Measurements from ENCODE around the gene PDPR. TPM values are rescaled to one million over a fixed set of nuclear protein-coding genes. Genes with fewer than 3 reads are reported as not detected.
A peak's percentile ranks its signal among the peaks of the same experiment; 100 is the strongest.
"Not testable (repeated sequence)": the region's sequence is repeated elsewhere in the genome, so short reads cannot be mapped to it uniquely, and the experiment has no call there.

Gene PDPR
- polyA plus RNA-seq, 4 donors, result 4.3 to 26.6 (median 6.8) TPM

DNA sequence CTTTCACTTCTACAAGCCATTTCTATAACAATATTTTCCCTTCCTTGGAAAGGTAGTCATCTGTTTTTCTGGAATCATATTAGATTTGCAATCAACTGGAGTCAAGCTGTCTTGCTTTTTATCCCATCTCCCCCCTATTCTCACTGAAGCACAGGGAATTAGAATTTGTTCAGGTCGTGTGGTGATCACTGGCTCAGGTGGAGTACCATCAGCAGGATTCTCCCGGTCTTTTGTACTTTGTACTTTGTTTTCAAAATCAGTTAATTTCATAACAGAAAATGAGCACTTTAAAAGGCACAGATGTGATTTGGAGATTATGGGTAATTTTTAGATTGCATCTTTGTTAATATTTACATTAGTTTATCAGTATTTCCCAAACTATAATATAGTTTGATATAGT lies 26.0 kb upstream of the PDPR start:
- H3K36me3 ChIP-seq (ENCODE audit: control insufficient read depth in 3 of 3, insufficient read depth in 2 of 3, low read depth in 1 of 3, low read length in 3 of 3); FAIRE-seq; H3K27me3 ChIP-seq (ENCODE audit: control insufficient read depth in 3 of 3, insufficient read depth in 3 of 3, low read length in 3 of 3); H3K4me1 ChIP-seq (ENCODE audit: control insufficient read depth in 3 of 3, insufficient read depth in 2 of 3, low read depth in 1 of 3, low read length in 2 of 3); H3K9me3 ChIP-seq (ENCODE audit: control insufficient read depth in 2 of 2, insufficient read depth in 1 of 2, low read depth in 1 of 2, low read length in 1 of 2); H3K4me3 ChIP-seq (ENCODE audit: low read depth in 1 of 3, low read length in 3 of 3); DNase-seq; H3K27ac ChIP-seq (ENCODE audit: low read depth in 1 of 3, low read length in 2 of 3): not testable (repeated sequence)
- WGBS, 3 donors, result 18 to 54% (median 28%) methylated on average over 1 to 2 of the region's 2 CpGs

DNA sequence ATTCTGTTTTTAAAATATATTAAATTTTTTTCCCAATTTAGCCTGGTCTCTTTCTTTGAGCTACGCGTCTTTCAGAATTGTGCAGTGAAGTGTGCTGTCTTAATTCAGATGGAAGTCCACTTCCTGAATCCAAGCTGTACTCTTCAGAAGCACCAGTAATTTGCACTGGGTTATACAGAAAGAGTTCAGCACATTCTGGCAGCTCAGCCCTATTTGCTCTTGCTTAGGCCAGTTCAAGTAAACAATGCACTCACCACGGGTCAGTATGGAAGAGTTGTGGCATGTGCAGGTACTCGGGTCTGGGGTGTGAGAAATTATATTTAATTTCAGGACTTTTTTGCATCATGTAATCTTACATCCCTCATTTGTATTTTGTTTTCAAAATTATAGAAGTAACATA lies 25.3 kb upstream of the PDPR start:
- H3K27ac ChIP-seq (ENCODE audit: low read depth in 1 of 3, low read length in 2 of 3); FAIRE-seq; H3K4me1 ChIP-seq (ENCODE audit: control insufficient read depth in 3 of 3, insufficient read depth in 2 of 3, low read depth in 1 of 3, low read length in 2 of 3); H3K27me3 ChIP-seq (ENCODE audit: control insufficient read depth in 3 of 3, insufficient read depth in 3 of 3, low read length in 3 of 3); DNase-seq; H3K9me3 ChIP-seq (ENCODE audit: control insufficient read depth in 2 of 2, insufficient read depth in 1 of 2, low read depth in 1 of 2, low read length in 1 of 2); H3K36me3 ChIP-seq (ENCODE audit: control insufficient read depth in 3 of 3, insufficient read depth in 2 of 3, low read depth in 1 of 3, low read length in 3 of 3); H3K4me3 ChIP-seq (ENCODE audit: low read depth in 1 of 3, low read length in 3 of 3): not testable (repeated sequence)
- no CpG with 5 or more reads among the region's 4 CpGs for WGBS, 3 donors

DNA sequence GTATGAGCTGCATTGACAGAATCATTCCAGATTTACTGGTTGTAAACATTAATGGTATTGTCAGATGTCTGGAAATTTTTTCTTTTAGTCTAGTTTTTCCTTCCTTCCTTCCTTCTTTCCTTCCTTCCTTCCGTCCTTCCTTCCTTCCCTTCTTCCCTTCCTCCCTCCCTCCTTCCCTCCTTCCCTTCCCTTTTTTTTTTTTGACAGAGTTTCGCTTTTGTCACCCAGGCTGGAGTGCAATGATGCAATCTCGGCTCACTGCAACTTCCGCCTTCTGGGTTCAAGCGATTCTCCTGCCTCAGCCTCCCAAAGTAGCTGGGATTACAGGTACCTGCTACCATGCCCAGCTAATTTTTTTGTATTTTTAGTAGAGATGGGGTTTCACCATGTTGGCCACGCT lies 24.8 kb upstream of the PDPR start:
- 69 to 76% (median 73%) methylated on average over 3 of the region's 6 CpGs for WGBS, 3 donors
- not testable (repeated sequence) for FAIRE-seq

DNA sequence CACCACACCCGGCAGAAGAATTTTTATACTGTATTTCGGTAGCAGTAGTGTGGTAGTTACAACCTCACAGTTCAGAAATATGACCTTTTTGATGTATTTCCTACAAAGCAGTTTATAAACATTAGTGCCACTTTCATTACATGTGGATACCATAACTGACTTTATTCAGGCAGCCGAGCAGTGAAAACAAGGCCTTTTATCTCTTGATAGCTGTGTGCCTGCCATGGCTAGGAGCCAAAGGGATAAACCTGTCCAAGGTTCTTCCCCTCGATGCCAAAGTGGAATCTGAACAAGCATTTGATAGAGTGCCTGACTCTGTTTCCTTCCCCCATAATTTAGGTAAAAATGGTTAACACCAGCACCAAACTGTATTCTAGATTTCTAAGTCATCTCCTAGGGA lies 23.0 kb upstream of the PDPR start:
- not testable (repeated sequence) for H3K36me3 ChIP-seq (ENCODE audit: control insufficient read depth in 3 of 3, insufficient read depth in 2 of 3, low read depth in 1 of 3, low read length in 3 of 3); H3K9me3 ChIP-seq (ENCODE audit: control insufficient read depth in 2 of 2, insufficient read depth in 1 of 2, low read depth in 1 of 2, low read length in 1 of 2); H3K4me1 ChIP-seq (ENCODE audit: control insufficient read depth in 3 of 3, insufficient read depth in 2 of 3, low read depth in 1 of 3, low read length in 2 of 3); H3K27ac ChIP-seq (ENCODE audit: low read depth in 1 of 3, low read length in 2 of 3); FAIRE-seq; H3K27me3 ChIP-seq (ENCODE audit: control insufficient read depth in 3 of 3, insufficient read depth in 3 of 3, low read length in 3 of 3); H3K4me3 ChIP-seq (ENCODE audit: low read depth in 1 of 3, low read length in 3 of 3)
- peak; percentile 43 to 92 for DNase-seq
- WGBS, 3 donors, result 6 to 68% (median 23%) methylated on average over 4 of the region's 4 CpGs

More for the DNA sequence above, 24.8 kb upstream of the PDPR start:
- not testable (repeated sequence) for H3K9me3 ChIP-seq (ENCODE audit: control insufficient read depth in 2 of 2, insufficient read depth in 1 of 2, low read depth in 1 of 2, low read length in 1 of 2); H3K4me3 ChIP-seq (ENCODE audit: low read depth in 1 of 3, low read length in 3 of 3); H3K27ac ChIP-seq (ENCODE audit: low read depth in 1 of 3, low read length in 2 of 3); H3K36me3 ChIP-seq (ENCODE audit: control insufficient read depth in 3 of 3, insufficient read depth in 2 of 3, low read depth in 1 of 3, low read length in 3 of 3); H3K4me1 ChIP-seq (ENCODE audit: control insufficient read depth in 3 of 3, insufficient read depth in 2 of 3, low read depth in 1 of 3, low read length in 2 of 3); H3K27me3 ChIP-seq (ENCODE audit: control insufficient read depth in 3 of 3, insufficient read depth in 3 of 3, low read length in 3 of 3); DNase-seq

DNA sequence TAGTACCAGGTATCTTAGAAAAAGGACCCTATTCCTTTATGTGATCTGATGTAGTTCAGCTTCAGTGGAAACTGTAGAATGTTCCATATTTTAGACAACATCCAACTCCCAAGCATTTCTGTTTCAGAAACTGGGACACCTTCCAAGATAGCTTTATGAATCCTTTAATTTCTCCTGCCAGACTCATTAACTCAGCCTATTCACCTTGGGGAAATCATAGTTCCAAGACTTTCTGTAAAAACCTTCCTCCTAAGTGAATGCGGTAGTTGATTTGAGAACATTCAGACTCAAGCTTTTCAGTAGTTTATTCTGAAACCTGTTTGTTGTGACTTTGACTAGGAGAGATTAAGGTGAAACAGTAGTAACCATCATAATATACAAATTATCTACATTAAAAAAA lies 20.0 kb upstream of the PDPR start:
- not testable (repeated sequence) for H3K27ac ChIP-seq (ENCODE audit: low read depth in 1 of 3, low read length in 2 of 3); DNase-seq; H3K9me3 ChIP-seq (ENCODE audit: control insufficient read depth in 2 of 2, insufficient read depth in 1 of 2, low read depth in 1 of 2, low read length in 1 of 2); H3K27me3 ChIP-seq (ENCODE audit: control insufficient read depth in 3 of 3, insufficient read depth in 3 of 3, low read length in 3 of 3); H3K4me1 ChIP-seq (ENCODE audit: control insufficient read depth in 3 of 3, insufficient read depth in 2 of 3, low read depth in 1 of 3, low read length in 2 of 3); H3K4me3 ChIP-seq (ENCODE audit: low read depth in 1 of 3, low read length in 3 of 3); H3K36me3 ChIP-seq (ENCODE audit: control insufficient read depth in 3 of 3, insufficient read depth in 2 of 3, low read depth in 1 of 3, low read length in 3 of 3); FAIRE-seq
- WGBS, 3 donors, result 62 to 96% (median 69%) methylated on average over 1 of the region's 1 CpG

DNA sequence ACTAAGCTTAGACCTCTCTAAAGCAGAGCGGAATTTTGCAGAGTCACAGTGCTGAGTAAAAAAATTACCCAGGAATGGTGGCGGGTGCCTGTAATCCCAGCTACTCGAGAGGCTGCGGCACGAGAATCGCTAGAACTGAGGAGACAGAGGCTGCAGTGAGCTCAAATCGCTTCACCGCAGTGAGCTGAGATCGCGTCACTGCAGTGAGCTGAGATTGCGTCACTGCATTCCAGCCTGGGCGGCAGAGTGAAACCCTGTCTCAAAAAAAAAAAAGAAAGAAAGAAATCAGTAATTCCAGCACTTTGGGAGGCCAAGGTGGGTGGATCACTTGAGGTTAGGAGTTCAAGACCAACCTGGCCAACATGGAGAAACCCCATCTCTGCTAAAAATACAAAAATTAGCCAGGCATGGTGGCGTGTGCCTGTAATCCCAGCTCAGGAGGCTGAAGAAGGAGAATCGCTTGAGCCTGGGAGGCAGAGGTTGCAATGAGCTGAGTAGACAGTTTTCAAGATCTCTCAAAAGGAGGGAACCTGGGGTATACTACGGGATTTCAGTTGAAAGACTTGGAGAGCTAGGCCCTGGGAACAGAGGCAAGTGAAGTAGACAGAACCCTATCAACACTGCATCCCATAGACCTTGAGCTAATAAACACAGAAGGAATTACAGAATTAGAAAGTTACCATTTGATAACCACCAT lies 4.4 kb upstream of the PDPR start:
- 91 to 95% (median 92%) methylated on average over 15 of the region's 15 CpGs for WGBS, 3 donors
- H3K36me3 ChIP-seq (ENCODE audit: control insufficient read depth in 3 of 3, insufficient read depth in 2 of 3, low read depth in 1 of 3, low read length in 3 of 3); H3K27ac ChIP-seq (ENCODE audit: low read depth in 1 of 3, low read length in 2 of 3); H3K27me3 ChIP-seq (ENCODE audit: control insufficient read depth in 3 of 3, insufficient read depth in 3 of 3, low read length in 3 of 3); DNase-seq; H3K4me3 ChIP-seq (ENCODE audit: low read depth in 1 of 3, low read length in 3 of 3); H3K4me1 ChIP-seq (ENCODE audit: control insufficient read depth in 3 of 3, insufficient read depth in 2 of 3, low read depth in 1 of 3, low read length in 2 of 3); H3K9me3 ChIP-seq (ENCODE audit: control insufficient read depth in 2 of 2, insufficient read depth in 1 of 2, low read depth in 1 of 2, low read length in 1 of 2); FAIRE-seq: not testable (repeated sequence)

DNA sequence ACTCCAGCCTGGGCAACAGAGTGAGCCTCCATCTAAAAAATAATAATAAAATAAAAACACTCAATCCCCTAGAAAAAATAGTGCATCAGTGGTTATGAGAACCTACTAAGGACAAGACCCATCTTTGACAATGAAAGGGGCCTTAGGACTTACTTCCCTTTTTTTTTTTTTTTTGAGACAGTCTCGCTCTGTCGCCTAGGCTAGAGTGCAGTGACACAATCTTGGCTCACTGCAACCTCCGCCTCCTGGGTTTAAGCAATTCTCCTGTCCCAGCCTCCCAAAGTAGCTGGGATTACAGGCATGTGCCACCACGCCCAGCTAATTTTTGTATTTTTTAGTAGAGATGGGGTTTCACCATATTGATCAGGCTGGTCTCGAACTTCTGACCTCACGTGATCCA lies 2.0 kb upstream of the PDPR start:
- not testable (repeated sequence) for H3K9me3 ChIP-seq (ENCODE audit: control insufficient read depth in 2 of 2, insufficient read depth in 1 of 2, low read depth in 1 of 2, low read length in 1 of 2); H3K36me3 ChIP-seq (ENCODE audit: control insufficient read depth in 3 of 3, insufficient read depth in 2 of 3, low read depth in 1 of 3, low read length in 3 of 3); H3K27me3 ChIP-seq (ENCODE audit: control insufficient read depth in 3 of 3, insufficient read depth in 3 of 3, low read length in 3 of 3); H3K4me3 ChIP-seq (ENCODE audit: low read depth in 1 of 3, low read length in 3 of 3); H3K4me1 ChIP-seq (ENCODE audit: control insufficient read depth in 3 of 3, insufficient read depth in 2 of 3, low read depth in 1 of 3, low read length in 2 of 3); FAIRE-seq; H3K27ac ChIP-seq (ENCODE audit: low read depth in 1 of 3, low read length in 2 of 3); DNase-seq
- 87 to 96% (median 93%) methylated on average over 5 to 6 of the region's 6 CpGs for WGBS, 3 donors

DNA sequence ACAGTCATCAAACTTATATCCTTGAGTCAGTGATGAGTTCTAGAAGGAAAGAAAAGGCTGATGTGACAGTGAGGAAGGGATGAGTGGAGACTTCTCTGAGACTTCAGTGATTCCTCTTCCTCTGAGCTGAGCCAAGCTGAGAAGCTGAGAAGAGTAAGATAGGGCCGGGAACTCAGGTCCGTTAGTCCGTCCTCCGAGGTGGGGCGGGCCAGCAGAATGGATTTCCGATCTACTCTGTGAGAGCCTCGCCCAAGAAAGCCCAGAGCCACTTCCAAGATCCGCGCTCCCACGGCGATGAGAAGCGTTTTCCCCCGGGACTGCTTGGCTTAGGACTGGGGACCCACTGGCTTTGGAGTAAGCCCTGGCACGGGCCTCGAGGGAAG lies 542 bp upstream of the PDPR start:
- H3K36me3 ChIP-seq (ENCODE audit: control insufficient read depth in 3 of 3, insufficient read depth in 2 of 3, low read depth in 1 of 3, low read length in 3 of 3); DNase-seq; H3K9me3 ChIP-seq (ENCODE audit: control insufficient read depth in 2 of 2, insufficient read depth in 1 of 2, low read depth in 1 of 2, low read length in 1 of 2); H3K27me3 ChIP-seq (ENCODE audit: control insufficient read depth in 3 of 3, insufficient read depth in 3 of 3, low read length in 3 of 3); H3K4me1 ChIP-seq (ENCODE audit: control insufficient read depth in 3 of 3, insufficient read depth in 2 of 3, low read depth in 1 of 3, low read length in 2 of 3); FAIRE-seq: not testable (repeated sequence)
- 0% methylated on average over 2 of the region's 15 CpGs; no CpG with 5 or more reads in 2 of the 3 donors for WGBS, 3 donors
- peak overlapping the region; percentile 11 to 78 (median 68) for H3K27ac ChIP-seq (ENCODE audit: low read depth in 1 of 3, low read length in 2 of 3)
- peak overlapping the region in 2 of 3 donors; percentile 71 to 83 for H3K4me3 ChIP-seq (ENCODE audit: low read depth in 1 of 3, low read length in 3 of 3)

DNA sequence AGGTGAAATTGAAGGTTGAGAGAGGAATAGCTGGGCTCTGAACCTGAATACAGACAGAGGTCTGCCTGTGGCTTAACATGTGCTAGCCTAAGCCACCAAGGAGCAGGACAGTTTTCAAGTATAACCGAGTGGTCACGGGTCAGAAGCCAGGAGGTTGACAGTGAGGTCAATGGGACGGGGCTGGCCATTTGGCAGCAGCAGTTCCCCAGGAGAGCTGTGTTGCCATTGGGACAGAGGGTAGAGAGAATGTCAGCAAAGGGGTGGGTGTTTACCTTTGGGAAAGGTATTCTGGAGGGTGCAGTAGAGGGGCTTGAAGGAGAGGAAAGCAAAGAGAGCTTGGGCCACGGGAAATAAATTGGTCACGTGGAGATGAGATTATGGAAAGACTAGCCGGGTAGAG lies 4.2 kb downstream of the PDPR start:
- H3K27ac ChIP-seq (ENCODE audit: low read depth in 1 of 3, low read length in 2 of 3); DNase-seq; H3K4me3 ChIP-seq (ENCODE audit: low read depth in 1 of 3, low read length in 3 of 3); H3K4me1 ChIP-seq (ENCODE audit: control insufficient read depth in 3 of 3, insufficient read depth in 2 of 3, low read depth in 1 of 3, low read length in 2 of 3); FAIRE-seq; H3K27me3 ChIP-seq (ENCODE audit: control insufficient read depth in 3 of 3, insufficient read depth in 3 of 3, low read length in 3 of 3); H3K9me3 ChIP-seq (ENCODE audit: control insufficient read depth in 2 of 2, insufficient read depth in 1 of 2, low read depth in 1 of 2, low read length in 1 of 2): not testable (repeated sequence)
- WGBS, 3 donors, result 87 to 96% (median 92%) methylated on average over 6 of the region's 6 CpGs
- H3K36me3 ChIP-seq (ENCODE audit: control insufficient read depth in 3 of 3, insufficient read depth in 2 of 3, low read depth in 1 of 3, low read length in 3 of 3), result peaks cover 0 to 23% (median 2%) of the 10 kb centered on the region in 3 donors

Data from small intestine (tissue), 7 donors.